DLD1 (cell line): Measurements from ENCODE around the gene OR2C3.
"Not testable (repeated sequence)": the region's sequence is repeated elsewhere in the genome, so short reads cannot be mapped to it uniquely, and the experiment has no call there.

Experiments
- in situ Hi-C: cut with HindIII; loops from 2 replicates; pipeline ENCODE4 v1.10.0; 2017; ENCODE audit warnings: low sequenced_read_pairs

The OR2C3 gene

DNA sequence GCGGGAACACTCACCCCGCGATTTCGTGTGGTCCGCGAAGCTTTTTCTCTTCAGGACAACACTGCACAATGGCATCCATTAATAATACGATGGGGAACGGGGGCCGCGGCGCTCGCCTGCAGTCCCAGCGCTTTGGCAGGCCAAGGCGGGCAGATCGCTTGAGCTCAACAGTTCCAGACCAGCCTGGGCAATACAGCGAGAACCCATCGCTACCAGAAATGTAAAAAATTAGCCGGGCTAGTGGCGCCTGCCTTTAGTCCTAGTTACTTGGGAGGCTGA, 17.7 kb downstream of the OR2C3 start:
- in situ Hi-C loops, result no loop called here

DNA sequence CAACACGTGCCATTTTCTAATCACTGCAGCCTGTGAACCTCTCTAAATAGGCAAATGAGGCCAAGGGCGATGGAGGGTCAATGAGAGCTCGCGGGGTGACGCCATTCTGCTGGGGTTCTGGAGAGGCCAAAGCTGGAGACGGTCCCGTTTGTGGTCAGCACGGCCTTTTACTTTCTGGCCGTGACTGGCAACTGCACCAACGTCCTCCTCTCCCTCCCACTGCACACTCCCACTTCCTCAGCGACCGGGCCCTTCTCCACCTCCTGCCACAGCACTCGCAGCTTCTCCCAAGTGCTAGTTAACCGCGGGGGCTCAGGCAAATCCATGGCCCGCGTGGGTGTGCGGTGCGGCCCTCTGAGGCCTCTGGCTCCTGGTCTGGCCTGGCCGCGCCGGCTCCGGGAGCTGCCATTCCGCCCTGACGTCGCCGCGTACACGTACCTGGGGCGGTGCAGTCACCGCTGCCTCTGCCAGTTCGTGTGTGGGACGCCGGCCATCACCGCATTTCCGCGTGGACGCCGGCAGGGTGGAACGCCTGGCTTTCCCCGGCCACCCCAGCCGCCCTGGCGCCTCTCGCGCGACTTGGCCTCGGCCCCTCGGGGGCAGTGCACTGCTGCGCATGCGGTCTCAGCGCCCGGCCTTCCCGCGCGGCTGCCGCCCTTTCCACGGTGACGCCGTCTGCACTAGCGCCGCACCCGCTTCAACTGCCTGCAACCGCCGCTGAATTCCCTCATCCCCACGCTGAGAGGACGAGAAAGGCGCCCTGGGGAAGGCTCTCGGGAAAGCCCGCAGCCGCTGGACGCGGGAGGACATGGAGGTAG, 18.2 kb downstream of the OR2C3 start:
- in situ Hi-C loops, result no loop called here

- in situ Hi-C loops, result no loop called here
Measured at GRCh38 chr1:247506831-247507230, 29.4 kb downstream of the OR2C3 start.

- in situ Hi-C loops, result no loop called here
Measured at GRCh38 chr1:247500865-247501264, 35.4 kb downstream of the OR2C3 start.

GRCh38 chr1:247496581-247497285, 39.5 kb downstream of the OR2C3 start:
- in situ Hi-C loops, result no loop called here

GRCh38 chr1:247494767-247495166, 41.5 kb downstream of the OR2C3 start:
- in situ Hi-C loops, result no loop called here

- in situ Hi-C loops, result no loop called here
Measured at GRCh38 chr1:247493106-247493505, 43.1 kb downstream of the OR2C3 start.

- in situ Hi-C loops, result no loop called here
Measured at GRCh38 chr1:247491328-247491727, 44.9 kb downstream of the OR2C3 start.

- in situ Hi-C loops, result no loop called here
Measured at GRCh38 chr1:247487057-247487456, 49.2 kb downstream of the OR2C3 start.

GRCh38 chr1:247482747-247483146, 53.5 kb downstream of the OR2C3 start:
- in situ Hi-C loops, result no loop called here

DNA sequence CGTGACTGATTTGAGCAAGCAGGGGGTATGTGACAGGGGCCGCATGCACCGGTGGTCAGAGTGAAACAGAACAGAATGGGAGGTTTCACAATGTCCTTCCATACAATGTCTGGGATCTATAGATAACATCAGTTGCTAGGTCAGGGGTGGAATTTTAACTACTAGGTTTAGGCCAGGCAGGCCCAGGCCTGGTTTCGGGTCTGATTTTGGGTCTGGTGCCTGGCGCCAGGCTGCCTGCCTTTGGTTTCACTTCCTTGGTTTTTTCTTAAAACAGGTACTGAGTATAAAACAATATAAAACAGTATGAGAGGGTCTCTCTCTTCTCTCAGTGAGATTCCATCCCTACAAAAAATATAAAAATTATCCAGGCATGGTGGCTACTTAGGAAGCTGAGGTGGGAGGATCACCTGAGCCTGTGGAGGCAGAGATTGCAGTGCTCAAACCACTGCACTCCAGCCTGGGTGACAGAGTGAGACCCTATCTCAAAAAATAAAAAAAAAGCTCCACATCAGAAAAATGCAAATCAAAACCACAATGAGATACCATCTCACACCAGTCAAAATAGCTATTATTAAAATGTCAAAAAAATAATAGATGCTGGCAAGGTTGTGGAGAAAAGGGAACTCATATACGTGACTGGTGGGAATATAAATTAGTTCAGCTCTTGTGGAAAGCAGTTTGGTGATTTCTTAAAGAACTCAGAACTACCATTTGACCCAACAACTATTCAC, 59.7 kb downstream of the OR2C3 start:
- in situ Hi-C loops, result not testable (repeated sequence)

GRCh38 chr1:247475793-247476192, 60.4 kb downstream of the OR2C3 start:
- in situ Hi-C loops, result no loop called here
